ENCODE data around the gene MAP3K8. TPM values are rescaled to one million over a fixed set of nuclear protein-coding genes. Genes with fewer than 3 reads are reported as not detected.

MAP3K8 gene
- total RNA-seq, 2 donors from 2014 or later, result 10.2 to 11.7 TPM

DNA sequence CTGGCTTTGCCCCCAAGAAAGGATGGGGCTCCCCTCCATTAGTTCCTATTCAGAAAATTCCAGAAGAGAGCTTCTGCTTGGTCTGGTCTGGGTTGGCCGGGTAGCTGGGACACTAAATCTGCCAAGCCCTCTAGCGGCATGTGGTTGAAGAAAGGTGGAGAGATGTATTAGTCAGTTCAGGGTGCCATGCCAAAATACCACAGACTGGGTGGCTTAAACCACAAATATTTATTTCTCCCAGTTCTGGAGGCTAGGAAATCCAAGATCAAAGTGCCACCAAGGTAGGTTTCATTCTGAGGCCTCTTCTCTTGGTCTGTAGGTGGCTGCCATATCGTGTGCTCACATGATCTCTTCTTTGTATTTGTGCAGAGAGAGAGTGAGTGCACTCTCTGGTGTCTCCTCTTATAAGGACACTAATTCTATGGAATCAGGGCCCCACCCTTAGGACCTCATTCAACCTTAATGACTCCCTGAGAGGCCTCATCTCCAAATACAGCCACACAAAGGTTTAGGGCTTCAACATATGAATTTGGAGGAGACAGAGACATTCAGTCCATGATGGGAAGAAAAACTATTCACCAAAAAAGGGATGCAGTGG, 46.2 kb upstream of the MAP3K8 start:
- Mint-ChIP-seq H3K9me3 (no peaks in the 10 kb centered on the region), H3K27ac (no peak overlapping the region), H3K36me3 (ENCODE audit: low read depth) (no peaks in the 10 kb centered on the region), H3K4me3 (no peak overlapping the region), H3K27me3 (ENCODE audit: insufficient read depth) (peaks cover 2% of the 10 kb centered on the region), H3K4me1 (peaks cover 7% of the 10 kb centered on the region)
- TF ChIP-seq CTCF (conservative IDR thresholded peaks at IDR 0.05), result no peak
- 82 to 94% methylated on average over 2 to 3 of the region's 3 CpGs for WGBS, 2 experiments (ENCODE audit: insufficient coverage in 1 of 2, insufficient read length in 1 of 2)
- no peak for DNase-seq
- no peak overlapping the region for H3K27ac ChIP-seq (ENCODE audit: low read depth, low read length)
- no peaks in the 10 kb centered on the region for H3K9me3 ChIP-seq (ENCODE audit: control insufficient read depth, low read length)
- no peaks in the 10 kb centered on the region for H3K27me3 ChIP-seq (ENCODE audit: control insufficient read depth, insufficient read depth, low read length, poor library complexity, severe bottlenecking)
- no peaks in the 10 kb centered on the region for H3K4me1 ChIP-seq (ENCODE audit: control insufficient read depth, insufficient read depth, low read length)
- H3K4me3 ChIP-seq (ENCODE audit: low read length), result no peak overlapping the region
- H3K36me3 ChIP-seq (ENCODE audit: control insufficient read depth, insufficient read depth, low read length), result no peaks in the 10 kb centered on the region
- no peak overlapping the region for H3K9ac ChIP-seq (ENCODE audit: extremely low read depth, low read length, poor library complexity, severe bottlenecking)

DNA sequence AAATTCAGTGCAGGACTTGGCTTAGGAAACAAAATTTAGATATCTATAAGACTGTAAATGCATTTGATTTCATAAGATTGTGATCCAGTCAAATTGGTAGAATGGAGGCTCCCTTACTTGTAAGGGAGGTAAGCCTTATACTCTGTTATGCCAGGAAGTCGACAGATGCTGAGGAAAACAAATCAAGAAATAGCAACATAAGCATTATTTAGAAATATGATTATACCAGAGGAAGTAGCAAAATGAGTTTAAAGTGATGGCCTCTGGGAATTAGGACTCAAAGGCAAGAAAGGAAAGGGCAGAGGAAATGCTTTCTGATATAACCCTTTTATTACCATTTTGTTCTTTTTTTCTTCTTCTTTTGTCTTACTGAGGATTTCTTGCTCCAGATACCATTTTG, 44.4 kb upstream of the MAP3K8 start:
- peaks cover 5% of the 10 kb centered on the region for H3K4me1 Mint-ChIP-seq
- H3K9ac ChIP-seq (ENCODE audit: extremely low read depth, low read length, poor library complexity, severe bottlenecking), result no peak overlapping the region
- TF ChIP-seq CTCF (conservative IDR thresholded peaks at IDR 0.05), result no peak
- no peaks in the 10 kb centered on the region for H3K4me1 ChIP-seq (ENCODE audit: control insufficient read depth, insufficient read depth, low read length)
- WGBS, 2 experiments (ENCODE audit: insufficient coverage in 1 of 2, insufficient read length in 1 of 2), result 67% methylated on average over 1 of the region's 1 CpG; no CpG with 5 or more reads in 1 of the 2 experiments
- no peak overlapping the region for H3K4me3 ChIP-seq (ENCODE audit: low read length)
- H3K4me3 Mint-ChIP-seq, result no peak overlapping the region
- H3K36me3 ChIP-seq (ENCODE audit: control insufficient read depth, insufficient read depth, low read length), result no peaks in the 10 kb centered on the region
- H3K27me3 Mint-ChIP-seq (ENCODE audit: insufficient read depth), result peaks cover 2% of the 10 kb centered on the region
- no peaks in the 10 kb centered on the region for H3K27me3 ChIP-seq (ENCODE audit: control insufficient read depth, insufficient read depth, low read length, poor library complexity, severe bottlenecking)
- H3K9me3 Mint-ChIP-seq, result no peaks in the 10 kb centered on the region
- H3K27ac ChIP-seq (ENCODE audit: low read depth, low read length), result no peak overlapping the region
- H3K9me3 ChIP-seq (ENCODE audit: control insufficient read depth, low read length), result no peaks in the 10 kb centered on the region
- no peaks in the 10 kb centered on the region for H3K36me3 Mint-ChIP-seq (ENCODE audit: low read depth)
- H3K27ac Mint-ChIP-seq, result no peak overlapping the region
- DNase-seq, result no peak

GRCh38 chr10:30390207-30390606, 43.8 kb upstream of the MAP3K8 start:
- Histone ChIP-seq H3K27ac (ENCODE audit: low read depth, low read length) (no peak overlapping the region), H3K9me3 (ENCODE audit: control insufficient read depth, low read length) (no peaks in the 10 kb centered on the region), H3K4me3 (ENCODE audit: low read length) (no peak overlapping the region), H3K36me3 (ENCODE audit: control insufficient read depth, insufficient read depth, low read length) (no peaks in the 10 kb centered on the region), H3K27me3 (ENCODE audit: control insufficient read depth, insufficient read depth, low read length, poor library complexity, severe bottlenecking) (no peaks in the 10 kb centered on the region), H3K9ac (ENCODE audit: extremely low read depth, low read length, poor library complexity, severe bottlenecking) (no peak overlapping the region), H3K4me1 (ENCODE audit: control insufficient read depth, insufficient read depth, low read length) (no peaks in the 10 kb centered on the region)
- no peak for DNase-seq
- Mint-ChIP-seq H3K4me3 (no peak overlapping the region), H3K4me1 (peaks cover 2% of the 10 kb centered on the region), H3K9me3 (no peaks in the 10 kb centered on the region), H3K27me3 (ENCODE audit: insufficient read depth) (peaks cover 2% of the 10 kb centered on the region), H3K27ac (no peak overlapping the region), H3K36me3 (ENCODE audit: low read depth) (no peaks in the 10 kb centered on the region)
- WGBS, 2 experiments (ENCODE audit: insufficient coverage in 1 of 2, insufficient read length in 1 of 2), result 83 to 91% methylated on average over 2 to 3 of the region's 3 CpGs
- no peak for TF ChIP-seq CTCF (conservative IDR thresholded peaks at IDR 0.05)
